HG03196 (cell line): ENCODE measurements around the gene CLIC3.
"Not testable (repeated sequence)": the region's sequence is repeated elsewhere in the genome, so short reads cannot be mapped to it uniquely, and the experiment has no call there.

ENCODE experiments used
- ATAC-seq: cut with Tn5 transposase; IDR thresholded peaks from one replicate; pipeline ENCODE4 v1.9.1; 2021; ENCODE audit not compliant: unreplicated experiment

CLIC3 gene

GRCh38 chr9:137004285-137004684, 7.9 kb upstream of the CLIC3 start:
- not testable (repeated sequence) for ATAC-seq

GRCh38 chr9:137002646-137003041, 6.3 kb upstream of the CLIC3 start:
- ATAC-seq, result no peak

- ATAC-seq, result no peak
These were observed 5.7 kb upstream of the CLIC3 start for GRCh38 chr9:137001857-137002645.

- ATAC-seq, result peak; percentile 72
These were observed 4.0 kb upstream of the CLIC3 start for GRCh38 chr9:137000177-137000930.

GRCh38 chr9:136997830-136998234, 1.5 kb upstream of the CLIC3 start:
- ATAC-seq, result no peak

- ATAC-seq, result no peak
These were observed 1.0 kb upstream of the CLIC3 start for GRCh38 chr9:136997371-136997770.

- no peak for ATAC-seq
These were observed 526 bp downstream of the CLIC3 start for GRCh38 chr9:136995772-136996311.

GRCh38 chr9:136995362-136995761, 1.0 kb downstream of the CLIC3 start:
- ATAC-seq, result no peak

GRCh38 chr9:136994888-136995230, 1.5 kb downstream of the CLIC3 start:
- ATAC-seq, result no peak

GRCh38 chr9:136994180-136994887, 2.0 kb downstream of the CLIC3 start:
- ATAC-seq, result no peak

- ATAC-seq, result no peak
These were observed 3.5 kb downstream of the CLIC3 start for GRCh38 chr9:136992819-136993369.

GRCh38 chr9:136991993-136992818, 4.2 kb downstream of the CLIC3 start, which contains the start of gene PAXX:
PAXX (plus strand) TSS chr9:136992422; CDS start chr9:136992444, 22 bp downstream.
- ATAC-seq, result peak; percentile 67

GRCh38 chr9:136990242-136990911, 6.0 kb downstream of the CLIC3 start:
- ATAC-seq, result no peak

- no peak for ATAC-seq
These were observed 7.5 kb downstream of the CLIC3 start for GRCh38 chr9:136988872-136989271.

GRCh38 chr9:136985853-136986252, 10.5 kb downstream of the CLIC3 start:
- ATAC-seq, result no peak

- ATAC-seq, result no peak
These were observed 11.3 kb downstream of the CLIC3 start for GRCh38 chr9:136985027-136985602.

- no peak for ATAC-seq
These were observed 11.8 kb downstream of the CLIC3 start for GRCh38 chr9:136984464-136985026.

GRCh38 chr9:136983656-136984314, 12.6 kb downstream of the CLIC3 start:
- ATAC-seq, result no peak
